ENCODE results near the gene HHATL. TPM values are rescaled to one million over a fixed set of nuclear protein-coding genes. Genes with fewer than 3 reads are reported as not detected.

The HHATL gene
- total RNA-seq, 1 experiment from 2014 or later: not detected

DNA sequence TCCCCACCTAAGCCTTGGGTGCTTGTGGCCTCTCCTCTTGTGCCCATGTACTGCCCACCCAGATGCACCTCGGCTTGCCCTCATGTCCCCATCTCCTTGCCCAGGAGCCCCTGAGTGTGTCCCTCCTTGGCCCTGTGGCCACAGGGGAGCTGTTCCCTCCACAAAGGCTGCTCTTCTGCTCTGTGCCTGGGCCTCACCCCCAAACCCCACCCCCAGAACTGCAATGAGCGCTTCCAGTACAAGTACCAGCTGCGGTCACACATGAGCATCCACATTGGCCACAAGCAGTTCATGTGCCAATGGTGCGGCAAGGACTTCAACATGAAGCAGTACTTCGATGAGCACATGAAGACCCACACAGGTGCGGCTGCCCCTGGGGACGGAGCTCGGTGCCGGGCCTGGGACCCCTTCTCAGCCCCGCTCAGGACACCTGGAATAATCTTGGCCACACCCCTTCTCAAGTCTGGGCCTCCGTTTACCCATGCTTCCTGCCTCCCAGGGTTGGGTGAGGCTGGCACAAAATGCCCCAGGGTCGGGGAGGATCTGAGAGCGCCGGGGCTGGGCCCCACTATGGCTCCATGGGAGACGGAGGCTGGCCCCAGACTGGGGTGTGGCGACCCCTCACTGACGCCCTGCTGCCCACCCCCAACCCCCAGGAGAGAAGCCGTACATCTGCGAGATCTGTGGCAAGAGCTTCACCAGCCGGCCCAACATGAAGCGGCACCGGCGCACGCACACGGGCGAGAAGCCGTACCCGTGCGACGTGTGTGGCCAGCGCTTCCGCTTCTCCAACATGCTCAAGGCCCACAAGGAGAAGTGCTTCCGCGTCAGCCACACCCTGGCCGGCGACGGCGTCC is 38.8 kb downstream of the HHATL start:
- Histone ChIP-seq H3K4me1 (ENCODE audit: insufficient read depth, low read length, poor library complexity, severe bottlenecking) (no peaks in the 10 kb centered on the region), H3K9me3 (ENCODE audit: low read depth, low read length, poor library complexity, severe bottlenecking) (no peaks in the 10 kb centered on the region), H3K36me3 (ENCODE audit: insufficient read depth, low read length, poor library complexity, severe bottlenecking) (peaks cover 3% of the 10 kb centered on the region), H3K4me3 (ENCODE audit: low read depth, low read length, poor library complexity, severe bottlenecking) (no peak overlapping the region), H3K27ac (ENCODE audit: low read depth, low read length, poor library complexity, severe bottlenecking) (no peak overlapping the region), H3K27me3 (replicated peaks; ENCODE audit: insufficient read depth, low read depth, low read length, poor library complexity) (no peaks in the 10 kb centered on the region)
- ChIA-PET POLR2A (ENCODE audit: low non-redundant PET) (no interaction called here), CTCF (no interaction called here)
- BruUV-seq (replicated peaks): no TSS peak
- TF ChIP-seq EZH2 (IDR thresholded peaks at IDR 0.05; ENCODE audit: borderline replicate concordance, low read depth, low read length, poor library complexity, severe bottlenecking) (no peak), CTCF (conservative IDR thresholded peaks at IDR 0.05; ENCODE audit: low read depth, low read length) (no peak)
- DNase-seq (ENCODE audit: low spot score): no peak
- intact Hi-C loops (cut with micrococcal nuclease; ENCODE audit: unreplicated experiment): no loop called here

GRCh38 chr3:42662813-42663535 is 39.6 kb downstream of the HHATL start:
- ChIA-PET CTCF (no interaction called here), POLR2A (ENCODE audit: low non-redundant PET) (no interaction called here)
- H3K4me1 ChIP-seq (ENCODE audit: insufficient read depth, low read length, poor library complexity, severe bottlenecking): no peaks in the 10 kb centered on the region
- TF ChIP-seq CTCF (conservative IDR thresholded peaks at IDR 0.05; ENCODE audit: low read depth, low read length): no peak
- no peak for TF ChIP-seq EZH2 (IDR thresholded peaks at IDR 0.05; ENCODE audit: borderline replicate concordance, low read depth, low read length, poor library complexity, severe bottlenecking)
- no peaks in the 10 kb centered on the region for H3K9me3 ChIP-seq (ENCODE audit: low read depth, low read length, poor library complexity, severe bottlenecking)
- intact Hi-C loops (cut with micrococcal nuclease; ENCODE audit: unreplicated experiment): no loop called here
- BruUV-seq (replicated peaks): no TSS peak
- H3K27me3 ChIP-seq (replicated peaks; ENCODE audit: insufficient read depth, low read depth, low read length, poor library complexity): no peaks in the 10 kb centered on the region
- DNase-seq (ENCODE audit: low spot score): no peak
- peaks cover 3% of the 10 kb centered on the region for H3K36me3 ChIP-seq (ENCODE audit: insufficient read depth, low read length, poor library complexity, severe bottlenecking)
- no peak overlapping the region for H3K4me3 ChIP-seq (ENCODE audit: low read depth, low read length, poor library complexity, severe bottlenecking)
- no peak overlapping the region for H3K27ac ChIP-seq (ENCODE audit: low read depth, low read length, poor library complexity, severe bottlenecking)

DNA sequence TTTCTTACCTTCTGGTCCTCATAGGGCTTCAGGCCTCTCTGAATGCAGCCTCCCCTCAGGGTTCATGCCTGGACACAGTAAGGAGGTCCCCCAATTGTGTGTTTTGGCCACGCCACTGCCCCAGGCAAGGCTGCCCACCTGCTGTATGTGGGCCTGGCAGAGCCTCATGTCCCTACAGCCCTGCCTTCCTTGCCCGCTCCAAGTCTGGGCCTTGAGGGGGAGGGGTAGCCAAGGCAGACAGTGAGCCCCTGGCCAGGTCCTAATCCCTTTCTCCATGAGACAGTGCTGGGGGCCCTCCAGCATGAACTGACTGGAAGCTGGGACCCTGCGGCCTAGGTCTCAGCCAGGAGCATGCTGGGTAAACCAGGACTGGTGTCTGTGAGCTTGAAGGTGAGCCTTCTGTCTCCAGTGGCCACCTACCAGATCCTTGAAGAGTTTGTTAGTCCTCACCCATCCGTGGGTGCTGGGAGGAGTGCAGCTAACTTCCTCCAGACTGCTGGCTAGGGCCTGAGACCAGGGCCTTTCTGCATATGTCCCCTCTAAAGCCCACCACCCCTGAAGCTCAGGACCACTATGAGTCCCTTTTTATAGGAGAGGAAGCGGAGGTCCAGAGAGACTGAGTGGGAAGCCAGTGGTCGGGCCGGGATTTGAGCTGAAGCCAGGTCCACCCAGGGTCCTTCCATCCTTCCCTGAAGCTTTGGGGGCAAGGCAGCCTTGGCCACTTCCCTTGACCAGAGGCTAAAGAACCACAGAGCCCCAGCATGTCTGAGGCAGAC is 40.4 kb downstream of the HHATL start:
- no peak overlapping the region for H3K27ac ChIP-seq (ENCODE audit: low read depth, low read length, poor library complexity, severe bottlenecking)
- DNase-seq (ENCODE audit: low spot score): no peak
- ChIA-PET POLR2A (ENCODE audit: low non-redundant PET) (no interaction called here), CTCF (no interaction called here)
- no peaks in the 10 kb centered on the region for H3K9me3 ChIP-seq (ENCODE audit: low read depth, low read length, poor library complexity, severe bottlenecking)
- no peak for TF ChIP-seq CTCF (conservative IDR thresholded peaks at IDR 0.05; ENCODE audit: low read depth, low read length)
- TF ChIP-seq EZH2 (IDR thresholded peaks at IDR 0.05; ENCODE audit: borderline replicate concordance, low read depth, low read length, poor library complexity, severe bottlenecking): no peak
- H3K36me3 ChIP-seq (ENCODE audit: insufficient read depth, low read length, poor library complexity, severe bottlenecking): peaks cover 3% of the 10 kb centered on the region
- no TSS peak for BruUV-seq (replicated peaks)
- H3K27me3 ChIP-seq (replicated peaks; ENCODE audit: insufficient read depth, low read depth, low read length, poor library complexity): no peaks in the 10 kb centered on the region
- intact Hi-C loops (cut with micrococcal nuclease; ENCODE audit: unreplicated experiment): no loop called here
- no peak overlapping the region for H3K4me3 ChIP-seq (ENCODE audit: low read depth, low read length, poor library complexity, severe bottlenecking)
- H3K4me1 ChIP-seq (ENCODE audit: insufficient read depth, low read length, poor library complexity, severe bottlenecking): no peaks in the 10 kb centered on the region
